ENCODE results near the gene CRELD2.

DNA sequence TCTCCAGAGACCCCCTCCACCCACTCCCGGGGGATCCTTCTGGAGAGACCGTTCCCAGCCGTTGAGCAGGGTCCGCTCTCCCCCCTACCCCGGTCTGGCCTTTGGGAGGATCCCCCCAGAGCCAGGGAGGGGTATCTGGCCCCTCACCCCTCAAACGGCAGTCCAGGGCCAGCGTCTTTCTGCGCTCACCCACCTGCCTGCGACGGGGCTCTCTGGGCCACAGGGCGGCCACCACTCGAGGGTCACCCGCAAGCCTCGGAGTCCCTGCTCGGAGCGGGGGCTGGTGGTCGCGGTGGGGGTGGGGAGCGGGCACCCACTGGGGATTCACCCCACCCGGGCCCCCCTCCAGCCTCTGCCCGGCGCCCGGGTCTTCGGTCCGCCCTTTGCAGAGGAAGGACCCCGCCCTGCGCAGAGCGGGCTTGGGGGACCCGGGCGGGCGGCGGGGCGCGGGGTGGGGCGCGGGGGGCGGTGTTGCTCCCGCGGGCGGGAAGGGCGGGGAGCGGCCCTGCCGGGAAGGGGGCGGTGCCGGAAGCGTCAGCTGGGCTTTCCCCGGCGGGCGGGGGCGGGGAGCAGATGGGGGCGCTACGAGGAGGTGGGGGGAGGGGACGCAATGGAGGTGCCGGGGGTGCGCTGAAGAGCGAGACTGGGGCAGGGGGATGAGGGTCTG is 16.6 kb downstream of the CRELD2 start:
- TF ChIP-seq POLR2A (IDR thresholded peaks at IDR 0.05; ENCODE audit: low read length) = no peak
- no peak for TF ChIP-seq GATA1 (IDR thresholded peaks at IDR 0.05; ENCODE audit: low read depth, low read length)
